ENCODE measurements around the gene AGBL1.

AGBL1 gene

DNA sequence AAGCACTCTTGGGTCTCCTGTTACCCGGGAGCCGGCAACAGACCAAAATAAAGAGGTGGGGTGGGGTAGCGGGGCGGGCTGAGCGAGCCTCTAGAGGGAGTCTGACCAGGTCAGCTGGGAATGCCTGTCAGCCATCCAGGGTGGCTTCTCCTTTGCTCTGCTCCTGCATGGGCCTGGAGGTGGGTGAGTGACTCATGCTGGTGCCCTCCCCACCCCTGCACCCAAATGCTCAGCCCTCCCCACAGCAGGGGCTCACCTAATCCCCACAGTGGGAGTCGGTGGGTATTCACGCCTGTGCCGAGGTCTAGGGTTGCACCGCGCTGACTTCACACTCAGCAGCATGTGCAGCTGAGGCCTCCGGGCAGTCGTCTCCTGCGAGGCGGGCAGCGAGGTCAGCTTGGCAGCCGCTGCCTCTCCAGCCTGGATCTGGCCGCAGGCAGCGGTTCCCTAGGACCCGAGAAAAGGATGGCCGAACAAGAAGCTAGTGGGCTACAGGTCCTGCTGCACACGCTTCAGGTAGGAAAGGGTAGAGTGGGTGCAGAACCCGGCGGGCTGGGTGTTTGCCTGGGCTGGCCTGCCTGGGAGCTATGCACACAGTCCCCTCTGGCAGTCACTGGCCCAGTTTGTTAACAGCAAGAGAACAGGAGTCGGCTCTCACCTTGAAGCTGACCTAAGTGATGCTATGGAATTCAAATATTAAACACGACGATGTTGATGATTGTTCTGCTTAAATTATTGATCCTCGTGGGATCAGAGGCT is at the start of gene AGBL1:
Gene AGBL1, plus strand, starts transcription at position 364 of the 759 bp plus-strand sequence.
- no peak for DNase-seq

DNA sequence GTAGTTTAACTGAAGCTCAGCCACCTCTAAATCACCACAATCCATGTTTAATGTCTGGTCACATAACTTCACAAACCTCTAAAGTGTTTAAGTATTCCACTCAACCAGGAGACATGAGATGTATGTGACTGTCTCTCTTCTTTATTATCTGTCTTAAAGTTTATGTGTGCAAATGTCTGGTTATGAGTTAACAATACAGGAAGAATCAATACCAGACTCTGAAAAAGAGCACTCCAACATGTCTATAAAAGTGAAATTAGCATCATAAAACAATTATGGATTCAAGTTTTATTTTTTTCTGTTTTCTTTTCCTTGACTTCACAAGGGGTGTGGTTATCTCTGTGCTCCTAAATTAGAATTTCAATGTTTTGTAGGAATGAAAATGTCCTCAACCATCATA is 44.8 kb upstream of the AGBL1 start:
- DNase-seq: no peak

DNA sequence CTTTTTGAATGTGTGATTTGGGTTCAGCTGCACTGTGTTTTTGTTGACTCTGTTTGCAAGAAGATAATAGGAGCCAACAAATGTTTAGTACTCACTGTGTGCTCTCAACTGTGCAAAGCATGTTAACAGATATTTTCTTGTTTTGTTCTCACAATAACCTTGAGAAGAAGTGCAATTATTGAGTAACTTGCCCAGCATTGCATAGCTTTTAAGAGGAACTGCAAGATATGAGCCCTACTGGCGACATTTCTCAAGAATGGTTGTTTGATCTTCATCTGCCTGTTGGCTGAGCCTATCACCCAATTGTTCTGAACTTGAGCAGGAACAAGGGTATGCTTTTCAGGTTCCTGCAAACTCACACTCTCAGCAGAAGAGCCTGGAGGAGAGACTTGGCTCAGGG is 43.4 kb upstream of the AGBL1 start:
- no peak for DNase-seq

DNA sequence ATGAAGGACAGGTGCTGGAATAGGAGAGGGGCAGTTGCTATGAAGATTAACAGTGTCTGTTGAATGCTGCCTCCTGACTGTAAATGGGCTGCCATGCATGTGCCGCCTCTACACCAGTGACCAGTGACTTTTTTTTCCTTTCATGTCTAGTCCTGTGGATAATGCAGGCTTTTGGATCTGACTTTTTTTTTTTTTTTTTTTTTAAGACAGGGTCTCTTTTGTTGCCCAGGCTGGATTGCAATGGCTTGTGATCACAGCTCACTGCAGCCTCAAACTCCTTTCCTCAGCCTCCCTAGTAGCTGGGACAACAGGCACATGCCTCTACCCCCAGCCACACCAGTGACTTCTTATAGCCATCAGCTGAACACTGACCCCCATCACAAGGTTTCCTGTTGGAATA is 41.2 kb upstream of the AGBL1 start:
- no peak for DNase-seq

DNA sequence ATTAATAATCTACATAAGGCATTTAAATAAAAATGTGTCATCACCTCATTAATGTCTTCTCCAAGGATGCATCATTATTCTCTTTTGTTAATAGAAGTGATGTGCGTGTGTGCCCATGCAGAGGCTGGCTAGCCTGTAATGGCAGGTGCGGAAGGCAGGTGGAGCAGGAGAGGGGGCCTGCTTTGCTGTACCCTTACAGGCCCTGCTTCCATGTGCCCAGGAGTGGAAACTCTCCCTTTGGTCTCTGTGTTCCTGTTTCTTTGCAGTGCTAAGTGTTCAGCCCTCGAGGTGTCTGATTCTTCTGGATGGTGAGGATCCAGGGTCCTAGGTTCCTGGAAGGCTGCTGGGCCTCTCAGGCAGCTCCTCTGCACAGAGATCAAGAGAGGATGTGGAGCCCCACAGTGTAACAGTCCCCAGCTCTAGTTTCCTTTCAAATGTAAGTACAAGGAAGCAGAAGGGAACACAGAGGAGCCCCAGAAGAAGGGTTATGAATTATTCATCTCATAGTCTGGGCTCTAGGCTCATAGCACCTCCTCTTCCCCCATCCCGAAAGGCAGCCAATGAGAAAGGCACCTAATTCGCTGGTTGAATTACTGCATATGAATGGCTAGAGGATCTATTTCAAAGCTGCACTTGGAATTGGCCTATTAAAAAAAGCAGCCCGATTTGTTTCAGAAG is 39.2 kb upstream of the AGBL1 start:
- DNase-seq: no peak

DNA sequence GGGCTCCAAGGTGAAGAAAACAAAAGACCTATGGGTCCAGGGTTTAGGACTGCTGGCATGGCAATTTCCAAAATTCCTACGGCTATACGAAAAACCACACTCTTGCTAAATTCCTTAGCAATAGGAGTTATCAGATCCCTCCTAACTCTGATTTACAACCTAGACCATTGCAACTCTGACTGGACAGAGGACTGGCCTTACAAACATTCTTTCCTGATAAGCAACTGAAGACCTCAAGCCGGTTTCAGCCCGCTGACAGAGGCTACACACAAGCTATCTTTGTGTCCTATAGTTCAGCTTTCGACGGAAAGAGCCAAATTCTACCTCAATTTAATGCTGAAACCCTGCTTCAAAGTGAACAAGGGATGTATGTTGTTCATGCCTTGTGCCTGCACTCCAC is 38.3 kb upstream of the AGBL1 start:
- DNase-seq: no peak

DNA sequence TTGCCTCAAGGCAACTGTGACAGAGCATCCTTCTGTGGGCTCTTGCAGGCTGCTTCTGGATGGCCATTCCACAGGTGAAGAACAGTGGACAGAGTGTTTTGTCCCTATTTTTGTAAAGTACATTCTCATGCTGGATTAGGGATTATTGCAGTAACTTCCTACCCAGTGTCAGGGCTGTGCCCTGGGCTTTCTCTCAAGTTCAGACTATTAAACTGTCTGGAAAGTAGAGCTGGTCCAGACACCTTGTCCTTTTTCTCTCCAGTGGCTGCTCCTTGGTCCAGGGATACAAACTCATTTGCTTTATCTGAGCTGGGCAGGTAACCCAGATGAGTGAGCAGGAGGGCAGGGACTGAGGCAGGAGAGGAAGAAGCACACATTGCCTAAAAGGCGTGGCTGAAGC is 37.4 kb upstream of the AGBL1 start:
- DNase-seq: no peak

DNA sequence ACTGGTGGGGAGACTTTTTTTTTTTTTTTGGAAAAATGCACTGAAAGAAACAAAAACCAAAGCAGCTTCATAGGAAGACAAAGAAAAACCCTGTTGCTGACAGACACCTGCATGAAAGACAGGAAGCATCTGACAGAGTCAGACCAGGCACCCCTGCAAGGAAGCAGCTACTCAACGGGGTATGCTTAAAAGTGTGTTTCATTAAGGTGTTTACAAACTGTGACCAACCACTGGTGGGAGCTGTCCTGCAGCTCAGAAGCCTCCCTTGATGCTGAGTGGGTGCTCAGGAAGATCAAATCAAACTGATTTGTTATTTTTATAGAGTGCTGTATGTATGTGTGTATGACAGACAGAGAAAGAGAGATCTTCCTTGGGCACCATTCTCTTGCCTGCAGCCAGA is 34.7 kb upstream of the AGBL1 start:
- DNase-seq: no peak

DNA sequence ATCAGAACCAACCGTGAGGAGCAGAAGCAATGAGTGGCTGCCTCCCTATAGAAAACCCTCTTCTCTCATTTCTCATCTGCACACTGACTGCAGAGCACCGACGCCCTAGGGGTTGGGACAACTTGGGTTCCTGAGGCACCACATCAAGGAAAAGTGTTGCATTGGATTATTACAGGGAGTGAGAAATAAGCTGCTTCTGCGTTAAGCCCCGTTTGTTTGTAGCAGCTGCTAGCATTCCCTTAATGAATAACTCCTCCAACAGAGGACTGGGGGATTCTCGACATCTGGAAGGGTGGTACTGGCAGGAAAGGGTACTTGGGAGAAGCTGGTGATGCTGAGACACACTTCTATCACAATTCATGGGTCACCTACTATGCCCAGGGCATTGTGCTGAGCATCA is 25.3 kb upstream of the AGBL1 start:
- no peak for DNase-seq

DNA sequence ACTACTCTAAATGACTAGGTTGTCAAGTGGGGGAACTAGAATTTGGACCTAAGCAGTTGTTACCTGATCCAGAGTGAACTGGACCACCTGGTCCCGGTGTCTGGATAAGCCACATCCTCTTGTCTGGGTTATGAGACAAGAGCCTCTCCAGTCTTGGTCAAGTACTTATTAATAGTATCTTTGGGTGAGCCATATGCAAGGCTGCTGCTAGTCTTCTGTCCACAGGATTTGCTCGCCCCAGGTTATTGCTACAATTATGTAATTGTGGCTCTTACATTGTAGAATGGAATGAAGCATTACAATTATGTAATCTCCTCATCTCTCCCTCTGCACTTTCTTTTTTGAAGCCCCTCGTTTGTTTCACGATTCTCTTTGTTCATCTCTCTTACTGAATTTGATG is 24.0 kb upstream of the AGBL1 start:
- DNase-seq: no peak

DNA sequence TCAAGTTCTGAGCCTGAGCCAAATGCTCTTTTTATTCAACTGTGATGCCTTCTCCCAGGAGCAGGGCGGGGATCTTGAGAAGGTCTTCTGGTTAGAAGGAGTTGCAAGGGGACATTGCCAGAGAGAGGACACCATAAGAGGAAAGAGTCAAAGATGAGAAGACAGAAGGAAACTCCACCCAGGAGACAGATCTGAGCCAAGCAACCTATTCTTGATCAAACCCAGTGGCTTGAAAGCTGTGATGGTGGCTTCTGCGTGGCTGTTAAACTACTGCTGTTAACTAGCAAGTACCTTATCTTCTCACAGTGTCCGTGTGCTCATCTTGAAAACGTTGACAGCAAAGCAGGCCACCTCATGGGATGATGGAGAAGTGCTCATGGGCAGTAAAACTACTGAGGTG is 19.8 kb upstream of the AGBL1 start:
- DNase-seq: no peak

DNA sequence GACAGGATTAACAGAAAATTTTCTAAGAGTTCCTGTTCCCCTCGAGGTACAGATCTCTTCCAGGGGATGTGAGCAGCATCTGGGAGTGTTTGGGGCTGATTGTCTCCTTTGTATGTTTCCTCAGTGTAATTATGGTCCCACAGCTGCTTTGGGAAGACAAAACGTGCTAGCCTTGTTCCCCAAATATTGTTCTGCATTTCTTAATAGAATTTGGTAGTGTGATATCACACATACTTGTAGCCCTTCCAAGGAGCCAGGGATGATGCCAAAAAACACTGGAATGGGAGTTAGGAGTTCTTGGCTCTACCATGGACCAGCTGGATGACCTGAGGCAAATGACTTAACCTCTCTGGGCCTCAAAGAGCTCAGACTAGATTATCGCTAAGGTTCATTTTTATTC is 19.0 kb upstream of the AGBL1 start:
- no peak for DNase-seq

DNA sequence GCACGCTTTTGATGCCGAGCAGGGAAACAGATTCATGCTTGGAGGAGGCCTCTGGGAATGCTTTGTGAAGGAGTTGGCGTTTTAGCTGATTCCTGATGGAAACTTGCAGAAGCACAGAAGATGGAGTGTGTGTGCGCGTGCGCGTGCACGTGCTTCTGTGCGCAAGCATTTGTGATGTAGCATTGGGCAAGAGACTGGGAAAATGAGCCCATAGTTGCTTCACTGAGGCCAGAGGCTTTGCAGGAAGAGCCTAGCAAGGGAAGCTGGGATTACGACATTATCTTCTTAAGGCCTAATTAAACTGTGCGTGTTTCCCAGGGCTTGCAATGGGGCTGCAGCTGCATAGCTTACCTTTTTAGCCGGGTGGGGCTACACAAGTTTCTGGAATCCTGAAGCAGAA is 18.1 kb upstream of the AGBL1 start:
- DNase-seq: no peak

DNA sequence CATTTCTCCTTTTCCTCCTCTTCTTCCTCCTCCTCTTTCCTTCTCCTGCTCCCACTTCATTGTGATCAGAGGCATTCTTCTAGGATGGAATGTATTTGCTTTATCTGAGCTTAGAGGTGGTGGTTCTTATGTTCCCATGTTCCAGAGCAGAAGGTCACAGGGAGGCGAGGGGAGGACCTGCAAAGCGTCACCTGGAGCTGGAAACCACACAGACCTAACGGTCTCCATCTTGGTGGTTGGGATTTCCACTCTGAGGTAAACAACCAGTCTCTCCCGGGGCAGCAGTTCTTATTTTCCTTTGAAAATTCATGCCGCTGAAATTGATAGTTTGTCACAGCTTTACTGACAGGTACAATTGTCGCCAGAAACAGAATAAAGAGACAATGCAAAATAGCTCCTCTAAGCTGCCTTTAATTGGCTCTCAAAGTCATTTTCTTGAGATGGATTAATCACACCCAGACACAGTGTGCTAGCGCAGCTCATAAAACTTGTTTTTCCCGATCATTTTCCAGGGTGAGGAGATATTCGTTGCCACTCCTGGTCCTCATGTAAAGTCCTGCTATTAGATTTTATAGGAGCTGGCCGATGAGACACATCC is 16.9 kb upstream of the AGBL1 start:
- no peak for DNase-seq

DNA sequence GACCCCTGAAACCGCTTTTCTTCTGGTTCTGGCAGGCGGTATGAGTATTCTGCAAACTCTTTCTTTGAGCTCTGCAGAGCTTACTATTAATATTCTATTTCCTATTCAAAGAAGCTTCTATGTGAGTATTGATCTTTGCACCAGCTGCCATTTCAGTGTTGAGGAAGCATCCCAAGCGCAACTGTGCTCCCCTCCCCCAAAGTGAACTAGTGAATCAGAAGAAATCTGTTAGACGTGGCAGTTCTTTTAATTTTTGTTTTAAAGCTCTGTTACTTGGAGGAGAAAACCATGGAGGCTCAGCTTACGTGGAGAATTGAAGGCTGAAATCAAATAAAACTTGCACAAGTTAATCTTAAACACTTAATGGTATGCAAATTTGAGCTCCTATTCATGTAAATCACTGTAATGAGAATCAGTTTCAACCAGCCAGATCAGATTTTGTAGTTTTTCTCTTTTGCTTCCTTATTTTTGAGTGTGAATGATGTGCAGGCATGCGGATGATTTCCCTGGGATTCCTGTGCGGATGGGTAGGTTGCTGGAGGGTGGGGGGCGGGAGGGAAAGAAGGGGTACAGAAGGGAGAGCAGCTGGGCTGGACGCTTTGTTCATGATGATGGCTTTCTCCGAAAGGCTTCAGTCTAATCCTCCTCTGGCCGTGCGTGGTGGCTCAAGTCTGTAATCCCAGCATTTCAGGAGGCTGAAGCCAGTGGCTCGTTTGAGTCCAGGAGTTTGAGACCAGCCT is 16.1 kb upstream of the AGBL1 start:
- DNase-seq: no peak

DNA sequence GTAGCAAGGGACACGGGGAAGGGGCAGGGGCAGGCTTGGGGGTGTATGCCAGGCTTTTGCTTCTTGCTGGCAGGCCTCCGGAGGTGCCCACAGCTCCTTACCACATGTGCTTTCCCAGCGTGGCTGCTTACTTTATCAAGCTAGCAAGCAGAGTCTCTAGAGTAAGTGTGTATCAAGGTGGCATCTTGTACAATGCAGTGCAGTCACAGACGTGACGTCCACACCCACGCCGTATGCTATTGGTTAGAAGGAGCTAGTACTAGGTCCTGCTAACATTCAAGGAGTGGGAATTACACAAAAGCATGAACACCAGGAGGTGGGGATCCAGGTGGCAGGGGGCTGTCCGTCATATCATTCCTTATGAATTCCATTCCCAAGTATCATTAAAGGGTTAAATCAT is 15.3 kb upstream of the AGBL1 start:
- no peak for DNase-seq

DNA sequence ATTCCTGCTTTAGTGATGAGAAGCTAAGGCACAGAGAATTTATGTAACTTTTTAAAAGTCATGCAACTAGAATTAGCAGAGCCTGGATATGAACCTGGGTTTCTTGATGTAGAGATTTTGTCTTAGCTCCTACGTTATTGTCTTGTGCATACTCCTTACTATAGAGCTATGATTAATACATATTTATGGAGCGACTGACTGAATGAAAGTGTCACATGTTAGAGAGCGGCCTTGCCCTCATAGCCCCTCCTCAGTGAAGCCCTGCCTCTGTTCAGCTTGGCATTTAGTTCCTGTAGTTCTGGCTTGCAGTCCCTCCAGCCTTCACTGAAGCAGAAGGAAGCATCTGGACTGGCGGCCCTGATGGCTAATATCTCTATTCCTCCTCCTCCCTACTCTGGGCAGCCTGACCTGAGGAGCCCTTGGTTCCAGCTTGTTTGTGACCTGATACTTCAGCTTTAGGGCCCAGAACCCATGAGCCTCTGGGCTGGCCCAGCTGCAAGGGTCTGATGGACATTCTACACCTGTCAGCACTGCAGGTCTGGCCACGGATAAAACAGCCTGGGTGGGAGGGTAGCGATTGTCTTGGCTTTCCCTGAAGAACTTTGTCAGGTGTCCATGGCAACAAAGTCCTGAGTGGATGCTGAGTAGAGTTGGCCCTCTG is 13.4 kb upstream of the AGBL1 start:
- no peak for DNase-seq

DNA sequence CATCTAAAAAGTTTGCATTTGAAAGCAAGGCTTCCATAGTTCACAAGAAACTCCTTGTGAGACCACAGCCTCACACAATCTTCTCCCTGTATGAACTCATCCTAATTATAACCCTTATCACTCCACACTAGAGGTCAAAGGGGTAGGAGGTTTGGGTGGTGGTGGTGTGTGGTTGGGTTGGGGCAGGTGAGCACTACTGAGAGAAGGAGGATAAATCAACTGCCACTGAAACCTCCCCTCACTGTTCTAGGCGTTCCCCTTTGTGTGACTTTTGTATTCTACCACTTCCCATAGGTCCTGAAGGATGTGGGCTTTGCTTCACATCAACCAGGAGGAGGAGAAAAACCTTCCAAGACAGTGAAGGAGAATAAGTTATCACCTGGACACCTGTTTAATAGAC is 6.4 kb upstream of the AGBL1 start:
- no peak for DNase-seq

DNA sequence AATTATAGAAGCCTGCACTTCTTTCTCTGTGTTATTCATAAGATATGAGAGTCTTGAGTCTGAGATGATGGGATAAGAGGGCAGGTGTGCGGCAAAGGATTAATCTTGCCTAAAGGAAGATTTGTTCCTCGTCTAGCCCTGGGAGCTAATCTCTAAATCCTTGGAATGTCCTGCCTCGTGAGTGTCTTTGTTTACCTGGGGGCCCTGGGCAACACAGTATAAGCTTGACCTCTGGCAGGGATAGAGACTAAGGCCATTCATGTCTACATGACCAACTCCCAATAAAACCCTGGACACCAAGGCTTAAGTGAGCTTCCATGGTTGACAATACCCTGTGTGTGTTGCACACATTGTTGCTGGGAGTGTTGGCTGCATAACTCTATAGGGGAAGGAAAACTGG is 3.2 kb upstream of the AGBL1 start:
- DNase-seq: no peak

DNA sequence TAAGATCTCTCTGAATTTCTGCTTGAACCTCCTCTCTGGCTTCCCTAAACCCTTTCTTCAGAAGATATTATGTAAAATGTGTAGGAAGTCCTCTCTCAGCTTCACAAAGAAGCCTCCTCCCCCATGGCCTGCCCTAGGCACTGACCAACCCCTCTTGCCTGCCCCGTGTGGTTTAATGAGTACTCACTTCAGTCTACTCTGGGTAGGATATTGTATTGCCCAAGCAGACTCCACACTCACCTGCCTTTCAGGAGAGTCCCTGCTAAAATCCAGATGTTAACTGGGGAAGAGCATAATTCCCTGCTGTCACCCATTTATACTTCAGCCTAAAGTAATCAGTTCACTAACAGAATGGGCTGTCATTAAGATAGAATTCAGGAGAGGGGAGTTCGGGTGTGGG is 2.6 kb upstream of the AGBL1 start:
- no peak for DNase-seq

DNA sequence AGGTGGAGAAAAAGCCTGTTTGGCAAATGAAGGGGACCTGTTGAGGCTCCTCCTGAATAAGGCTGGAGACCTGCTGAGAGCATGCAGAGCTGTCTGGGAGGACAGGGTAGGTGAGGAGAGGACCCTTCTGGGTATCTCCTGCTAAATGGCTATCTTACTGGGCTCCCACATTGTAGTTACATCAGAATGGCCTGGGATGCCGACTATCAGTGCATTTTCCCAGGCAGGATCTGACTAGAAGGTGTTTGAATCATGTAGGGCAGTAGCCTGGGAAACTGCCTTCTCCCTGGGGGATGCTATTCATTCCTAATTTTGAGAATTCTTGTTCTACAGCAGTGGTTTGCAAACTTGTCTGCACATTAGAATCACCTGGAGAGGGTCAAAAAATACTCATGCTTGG is 631 bp downstream of the AGBL1 start:
- DNase-seq: no peak

DNA sequence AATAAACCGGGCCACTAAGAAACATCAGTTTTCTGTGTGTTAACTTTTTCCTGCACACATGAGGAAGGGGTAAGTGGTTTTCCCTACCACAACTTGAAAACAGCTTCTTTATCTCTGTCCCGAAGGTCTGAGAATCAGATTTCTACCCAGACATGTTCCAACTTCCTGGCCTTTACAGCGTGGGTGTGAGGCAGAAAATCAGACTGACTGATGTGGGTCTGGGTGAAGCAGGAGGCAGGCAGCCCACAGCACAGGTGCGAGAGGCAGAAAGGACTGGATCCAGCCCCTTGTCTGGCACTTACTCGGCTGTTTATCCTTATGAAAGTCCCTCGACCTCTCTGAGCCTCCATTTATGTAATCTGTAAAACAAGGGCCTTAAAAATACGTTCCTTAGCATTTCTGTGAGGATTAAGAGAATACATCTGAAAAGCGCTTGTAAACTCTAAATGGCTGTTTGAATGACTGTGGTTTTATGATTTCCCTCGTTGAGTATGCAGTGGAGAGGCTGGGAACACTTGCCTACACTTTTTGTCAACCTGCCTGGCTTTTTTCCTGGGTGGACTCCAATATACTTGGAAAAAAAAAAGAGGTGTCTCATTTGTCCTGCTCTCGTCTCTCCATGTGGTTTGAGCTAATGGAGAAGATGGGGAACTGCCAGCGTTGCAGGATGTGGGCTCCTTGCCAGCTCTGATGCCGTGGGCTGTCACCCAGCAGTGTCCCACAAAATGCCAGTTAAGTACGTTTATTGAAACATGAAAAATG is 3.1 kb downstream of the AGBL1 start:
- no peak for DNase-seq
